ENCODE data around the gene AIFM2.
"Not testable (repeated sequence)": the region's sequence is repeated elsewhere in the genome, so short reads cannot be mapped to it uniquely, and the experiment has no call there.

The AIFM2 gene

DNA sequence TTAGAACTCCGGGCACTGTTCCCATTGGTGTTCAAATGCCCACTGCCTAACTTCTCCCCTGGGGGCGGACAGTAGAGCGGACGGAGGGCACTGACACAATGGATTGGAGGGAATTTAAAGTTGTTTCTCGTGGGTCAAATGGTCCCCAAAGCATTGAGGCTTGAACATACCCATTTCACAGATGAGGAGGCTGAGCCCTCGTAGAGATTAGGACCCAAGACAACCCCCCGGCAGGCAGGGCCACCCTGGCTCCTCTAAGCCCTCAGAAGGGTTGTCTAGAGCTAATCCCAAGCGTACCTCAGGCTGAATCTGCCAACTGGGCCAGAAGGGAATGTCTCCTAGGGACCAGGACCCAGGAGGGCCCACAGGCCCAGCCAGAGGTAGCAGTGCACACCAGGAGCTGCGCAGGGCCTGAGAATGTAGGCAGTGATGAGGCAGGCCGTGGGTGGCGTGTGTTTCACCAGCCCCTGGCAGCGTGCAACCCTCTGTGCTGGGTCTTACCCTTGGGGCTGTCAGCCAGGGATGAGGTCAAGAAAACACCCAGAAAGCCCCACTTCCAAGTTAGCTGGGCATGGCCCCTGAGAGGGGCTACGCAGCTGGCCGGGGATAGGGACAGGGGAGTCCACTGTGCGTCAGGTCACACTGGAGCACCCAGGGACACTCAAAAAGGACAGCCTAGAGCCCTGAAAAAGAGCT is 5.8 kb downstream of the AIFM2 start:
- peaks cover 2% of the 10 kb centered on the region for H3K36me3 ChIP-seq (ENCODE audit: control insufficient read depth, insufficient read depth, low read length)
- no peaks in the 10 kb centered on the region for H3K27me3 ChIP-seq (ENCODE audit: control insufficient read depth, insufficient read depth, low read length)
- H3K4me3 ChIP-seq (ENCODE audit: low read length), result no peak overlapping the region
- H3K27ac ChIP-seq (ENCODE audit: low read depth, low read length), result no peak overlapping the region
- H3K4me1 ChIP-seq (ENCODE audit: control insufficient read depth, insufficient read depth, low read length), result peaks cover 3% of the 10 kb centered on the region
- no peak overlapping the region for H3K9ac ChIP-seq (ENCODE audit: low read length)

DNA sequence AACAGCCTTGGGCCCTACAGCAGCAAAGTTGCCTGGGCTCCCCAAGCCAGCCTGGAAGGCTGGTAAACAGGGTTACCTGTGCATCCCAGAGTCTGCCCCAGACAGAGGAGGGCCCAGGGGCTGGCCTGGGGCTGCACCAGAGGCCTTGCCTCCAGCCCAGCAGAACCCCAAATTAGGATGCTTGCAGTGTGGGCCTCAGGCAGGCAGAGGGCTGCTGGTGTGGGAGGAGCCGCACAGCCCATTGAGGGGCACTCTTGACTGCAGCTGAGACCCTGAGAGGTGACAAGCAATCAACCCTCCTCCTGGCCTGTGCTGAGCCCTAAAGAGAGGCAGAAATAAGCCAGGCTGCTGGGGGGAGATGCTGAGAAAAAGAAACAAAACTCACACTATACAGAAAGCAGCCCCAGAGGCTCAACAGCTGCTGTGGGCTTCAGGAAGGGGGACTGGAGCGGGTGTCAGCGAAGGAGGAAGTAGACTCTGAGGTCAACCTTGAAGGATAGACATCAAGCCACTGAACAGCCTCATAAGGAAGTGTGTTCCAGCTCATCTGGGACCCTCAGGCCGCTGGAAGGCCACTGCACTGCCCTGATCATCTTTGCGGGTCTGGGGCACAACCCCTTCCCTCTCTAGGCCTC is 6.6 kb downstream of the AIFM2 start:
- Histone ChIP-seq H3K27me3 (ENCODE audit: control insufficient read depth, insufficient read depth, low read length) (no peaks in the 10 kb centered on the region), H3K4me1 (ENCODE audit: control insufficient read depth, insufficient read depth, low read length) (no peaks in the 10 kb centered on the region)

DNA sequence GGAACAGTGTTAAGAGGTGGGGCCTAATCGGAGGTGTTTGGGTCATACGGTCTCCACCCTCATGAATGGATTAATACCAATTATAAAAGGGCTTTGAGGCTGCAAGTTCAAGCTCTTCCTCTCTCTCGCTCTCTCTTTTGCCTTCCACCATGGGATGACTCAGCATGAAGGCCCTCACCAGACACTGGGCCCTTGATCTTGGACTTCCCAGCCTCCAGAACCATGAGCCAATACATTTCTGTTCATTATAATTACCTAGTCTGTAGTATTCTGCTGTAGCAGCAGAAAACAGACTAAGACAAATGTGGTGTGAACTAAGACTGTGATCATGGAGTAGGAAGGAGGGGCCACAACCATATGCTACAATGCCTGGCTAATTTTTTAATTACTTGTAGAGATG is 7.7 kb downstream of the AIFM2 start:
- H3K36me3 ChIP-seq (ENCODE audit: control insufficient read depth, insufficient read depth, low read length), result peaks cover 6% of the 10 kb centered on the region
- H3K9ac ChIP-seq (ENCODE audit: low read length), result no peak overlapping the region
- H3K27ac ChIP-seq (ENCODE audit: low read depth, low read length), result no peak overlapping the region
- no peaks in the 10 kb centered on the region for H3K4me1 ChIP-seq (ENCODE audit: control insufficient read depth, insufficient read depth, low read length)
- H3K4me3 ChIP-seq (ENCODE audit: low read length), result no peak overlapping the region
- H3K27me3 ChIP-seq (ENCODE audit: control insufficient read depth, insufficient read depth, low read length), result no peaks in the 10 kb centered on the region

More for the DNA sequence above, 6.6 kb downstream of the AIFM2 start:
- Histone ChIP-seq H3K27ac (ENCODE audit: low read depth, low read length) (no peak overlapping the region), H3K9ac (ENCODE audit: low read length) (no peak overlapping the region), H3K4me3 (ENCODE audit: low read length) (no peak overlapping the region), H3K36me3 (ENCODE audit: control insufficient read depth, insufficient read depth, low read length) (peaks cover 2% of the 10 kb centered on the region)

DNA sequence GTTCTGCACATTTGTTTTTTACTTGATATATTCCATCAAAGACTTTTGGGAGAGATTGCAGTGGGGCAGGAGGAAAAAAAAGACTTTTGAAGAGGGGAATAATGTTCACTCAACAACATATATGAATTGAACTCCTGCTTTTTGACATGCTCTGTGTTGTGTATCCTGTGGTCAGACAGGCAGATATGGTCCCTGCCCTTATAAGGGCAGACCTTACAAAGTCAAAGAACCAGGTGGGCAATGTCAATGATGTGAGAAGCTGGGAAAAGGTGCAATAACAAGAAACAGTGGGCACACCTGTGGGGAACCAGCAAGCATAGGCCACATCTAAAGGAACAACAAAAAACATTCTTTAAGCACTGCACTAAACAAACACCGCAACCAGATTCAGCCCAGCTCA is 8.2 kb downstream of the AIFM2 start:
- no peak overlapping the region for H3K27ac ChIP-seq (ENCODE audit: low read depth, low read length)
- H3K4me3 ChIP-seq (ENCODE audit: low read length), result no peak overlapping the region
- H3K9ac ChIP-seq (ENCODE audit: low read length), result no peak overlapping the region

DNA sequence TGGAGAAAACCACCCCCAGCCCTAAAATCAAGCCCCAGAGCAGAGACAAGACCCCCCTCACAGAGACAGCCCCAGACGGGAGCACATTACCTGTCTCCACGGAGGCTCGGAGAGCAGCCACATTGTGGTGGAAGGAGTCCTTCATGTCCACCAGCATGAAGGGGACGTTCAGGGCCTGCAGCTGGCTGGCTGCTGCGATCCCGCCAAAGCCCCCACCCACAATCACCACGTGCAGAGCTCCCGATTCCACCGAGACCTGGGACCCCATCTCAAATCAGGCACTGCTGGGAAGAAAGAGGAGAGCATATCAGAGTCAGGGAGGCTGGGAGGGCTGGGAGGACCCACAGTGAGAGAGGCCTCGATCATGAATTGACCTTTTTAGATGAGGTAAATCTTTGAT is 8.8 kb downstream of the AIFM2 start:
- no peak overlapping the region for H3K4me3 ChIP-seq (ENCODE audit: low read length)
- no peak overlapping the region for H3K9ac ChIP-seq (ENCODE audit: low read length)
- H3K27ac ChIP-seq (ENCODE audit: low read depth, low read length), result no peak overlapping the region
- H3K36me3 ChIP-seq (ENCODE audit: control insufficient read depth, insufficient read depth, low read length), result peaks cover 10% of the 10 kb centered on the region
- no peaks in the 10 kb centered on the region for H3K27me3 ChIP-seq (ENCODE audit: control insufficient read depth, insufficient read depth, low read length)
- no peaks in the 10 kb centered on the region for H3K4me1 ChIP-seq (ENCODE audit: control insufficient read depth, insufficient read depth, low read length)

More for the DNA sequence above, 8.2 kb downstream of the AIFM2 start:
- Histone ChIP-seq H3K36me3 (ENCODE audit: control insufficient read depth, insufficient read depth, low read length) (peaks cover 10% of the 10 kb centered on the region), H3K4me1 (ENCODE audit: control insufficient read depth, insufficient read depth, low read length) (no peaks in the 10 kb centered on the region), H3K27me3 (ENCODE audit: control insufficient read depth, insufficient read depth, low read length) (no peaks in the 10 kb centered on the region)

DNA sequence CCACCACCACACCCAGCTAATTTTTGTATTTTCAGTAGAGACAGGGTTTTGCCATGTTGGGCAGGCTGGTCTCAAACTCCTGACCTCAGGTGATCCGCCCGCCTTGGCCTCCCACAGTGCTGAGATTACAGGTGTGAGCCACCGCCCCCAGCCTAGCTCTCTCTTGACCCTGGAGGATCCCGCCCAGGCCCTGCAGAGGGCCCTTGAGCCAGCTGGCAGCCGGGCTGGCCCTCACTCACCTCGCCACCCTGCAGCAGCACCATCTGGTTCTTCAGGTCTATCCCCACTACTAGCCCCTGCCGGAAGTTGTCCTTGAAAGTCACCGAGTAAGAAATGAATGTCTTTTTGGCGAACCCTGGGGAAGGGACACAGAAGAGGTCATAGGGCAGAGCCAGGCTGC is 9.5 kb downstream of the AIFM2 start:
- H3K27me3 ChIP-seq (ENCODE audit: control insufficient read depth, insufficient read depth, low read length); H3K4me1 ChIP-seq (ENCODE audit: control insufficient read depth, insufficient read depth, low read length); H3K27ac ChIP-seq (ENCODE audit: low read depth, low read length); H3K4me3 ChIP-seq (ENCODE audit: low read length); H3K9ac ChIP-seq (ENCODE audit: low read length): not testable (repeated sequence)
- peaks cover 10% of the 10 kb centered on the region for H3K36me3 ChIP-seq (ENCODE audit: control insufficient read depth, insufficient read depth, low read length)

DNA sequence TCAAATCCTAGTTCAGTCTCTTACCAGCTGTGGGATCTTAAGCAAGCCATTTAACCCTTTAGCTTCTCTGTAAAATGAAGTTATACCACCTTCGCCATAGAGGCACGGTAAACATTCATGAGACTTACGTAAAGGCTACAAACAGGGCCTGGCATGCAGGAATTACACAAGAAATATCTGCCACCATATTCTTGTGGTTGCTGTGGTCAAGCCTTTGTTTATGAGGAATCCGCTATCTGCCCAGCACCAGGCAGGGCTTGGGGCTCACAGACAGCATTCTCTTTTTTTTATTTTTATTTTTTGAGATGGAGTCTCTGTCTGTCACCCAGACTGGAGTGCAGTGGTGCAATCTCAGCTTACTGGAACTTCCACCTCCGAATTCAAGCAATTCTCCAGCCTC is 9.9 kb downstream of the AIFM2 start:
- no peak overlapping the region for H3K4me3 ChIP-seq (ENCODE audit: low read length)
- H3K27me3 ChIP-seq (ENCODE audit: control insufficient read depth, insufficient read depth, low read length), result no peaks in the 10 kb centered on the region
- peaks cover 10% of the 10 kb centered on the region for H3K36me3 ChIP-seq (ENCODE audit: control insufficient read depth, insufficient read depth, low read length)
- H3K4me1 ChIP-seq (ENCODE audit: control insufficient read depth, insufficient read depth, low read length), result no peaks in the 10 kb centered on the region
- H3K9ac ChIP-seq (ENCODE audit: low read length), result no peak overlapping the region
- no peak overlapping the region for H3K27ac ChIP-seq (ENCODE audit: low read depth, low read length)

DNA sequence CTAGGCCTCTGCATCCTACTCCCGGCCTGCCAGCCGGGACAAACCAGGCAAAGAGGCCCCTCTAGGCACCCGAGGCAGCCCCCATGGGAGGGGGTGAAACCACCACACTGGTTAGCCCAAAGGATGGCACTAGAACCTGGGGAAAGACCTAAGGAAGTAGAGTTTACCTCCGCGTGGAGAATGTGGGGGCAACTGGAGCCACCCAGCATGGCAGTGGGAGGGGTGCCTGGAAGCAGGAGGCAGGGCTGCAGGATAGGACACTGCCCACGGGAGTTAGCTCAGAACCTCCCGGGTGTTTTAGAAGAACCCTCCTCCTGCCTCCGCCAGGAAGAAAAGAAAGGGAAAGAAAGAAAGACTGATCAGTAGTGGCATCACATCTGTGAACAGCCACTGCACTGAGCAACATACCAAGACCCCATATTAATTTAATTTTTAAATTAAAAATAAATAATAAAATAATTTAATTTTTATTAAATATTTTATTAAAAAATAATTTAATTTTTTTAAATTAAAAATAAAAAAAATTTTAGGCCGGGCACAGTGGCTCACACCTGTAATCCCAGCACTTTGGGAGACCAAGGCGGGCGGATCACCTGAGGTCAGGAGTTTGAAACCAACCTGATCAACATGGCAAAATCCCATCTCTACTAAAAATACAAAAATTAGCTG is 11.2 kb downstream of the AIFM2 start:
- Histone ChIP-seq H3K27ac (ENCODE audit: low read depth, low read length) (no peak overlapping the region), H3K36me3 (ENCODE audit: control insufficient read depth, insufficient read depth, low read length) (peaks cover 13% of the 10 kb centered on the region), H3K9ac (ENCODE audit: low read length) (no peak overlapping the region), H3K27me3 (ENCODE audit: control insufficient read depth, insufficient read depth, low read length) (no peaks in the 10 kb centered on the region), H3K4me1 (ENCODE audit: control insufficient read depth, insufficient read depth, low read length) (no peaks in the 10 kb centered on the region), H3K4me3 (ENCODE audit: low read length) (no peak overlapping the region)

DNA sequence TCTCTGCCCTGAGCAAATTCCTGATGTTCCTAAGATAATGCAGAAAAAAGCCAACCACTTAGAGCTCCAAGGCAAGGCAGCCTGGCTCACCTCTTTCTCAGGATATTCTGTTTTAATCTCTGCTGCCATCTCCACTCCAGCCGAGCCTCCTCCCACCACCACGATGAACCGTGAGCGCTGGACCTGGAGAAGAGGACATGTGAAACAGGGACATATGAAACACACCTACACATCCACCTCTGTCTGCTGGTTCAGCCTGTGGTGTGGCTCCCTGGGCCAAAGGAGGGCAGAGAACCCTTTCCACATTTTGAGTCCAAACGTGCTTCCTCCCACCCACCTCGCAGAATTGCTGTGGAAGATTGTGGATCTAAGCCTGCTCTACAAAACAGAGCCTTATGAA is 12.2 kb downstream of the AIFM2 start:
- Histone ChIP-seq H3K4me1 (ENCODE audit: control insufficient read depth, insufficient read depth, low read length) (no peaks in the 10 kb centered on the region), H3K9ac (ENCODE audit: low read length) (no peak overlapping the region), H3K36me3 (ENCODE audit: control insufficient read depth, insufficient read depth, low read length) (peaks cover 13% of the 10 kb centered on the region), H3K27me3 (ENCODE audit: control insufficient read depth, insufficient read depth, low read length) (no peaks in the 10 kb centered on the region), H3K4me3 (ENCODE audit: low read length) (no peak overlapping the region), H3K27ac (ENCODE audit: low read depth, low read length) (no peak overlapping the region)

DNA sequence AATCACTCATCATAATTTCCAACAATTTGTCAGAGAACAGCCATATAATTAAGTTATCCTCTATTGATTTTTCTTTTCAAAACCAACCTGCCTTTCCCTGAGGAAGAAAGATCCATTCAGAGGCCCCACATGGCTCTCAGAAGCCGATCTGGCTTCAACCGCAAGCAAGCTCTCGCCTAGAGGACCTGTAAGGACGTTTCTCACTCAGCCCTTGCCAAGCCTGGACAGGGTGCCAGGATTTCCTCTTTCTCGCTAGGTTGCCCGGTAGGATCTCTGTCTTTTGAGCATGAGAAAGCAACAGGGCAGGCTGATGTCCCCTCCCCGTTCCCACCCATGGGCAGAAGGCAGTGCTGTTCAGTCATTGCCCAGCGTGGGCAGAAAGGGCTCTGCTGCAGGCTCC is 13.0 kb downstream of the AIFM2 start:
- H3K36me3 ChIP-seq (ENCODE audit: control insufficient read depth, insufficient read depth, low read length), result peaks cover 19% of the 10 kb centered on the region
- H3K27me3 ChIP-seq (ENCODE audit: control insufficient read depth, insufficient read depth, low read length), result no peaks in the 10 kb centered on the region
- H3K4me1 ChIP-seq (ENCODE audit: control insufficient read depth, insufficient read depth, low read length), result no peaks in the 10 kb centered on the region
- no peak overlapping the region for H3K9ac ChIP-seq (ENCODE audit: low read length)
- no peak overlapping the region for H3K27ac ChIP-seq (ENCODE audit: low read depth, low read length)
- H3K4me3 ChIP-seq (ENCODE audit: low read length), result no peak overlapping the region

DNA sequence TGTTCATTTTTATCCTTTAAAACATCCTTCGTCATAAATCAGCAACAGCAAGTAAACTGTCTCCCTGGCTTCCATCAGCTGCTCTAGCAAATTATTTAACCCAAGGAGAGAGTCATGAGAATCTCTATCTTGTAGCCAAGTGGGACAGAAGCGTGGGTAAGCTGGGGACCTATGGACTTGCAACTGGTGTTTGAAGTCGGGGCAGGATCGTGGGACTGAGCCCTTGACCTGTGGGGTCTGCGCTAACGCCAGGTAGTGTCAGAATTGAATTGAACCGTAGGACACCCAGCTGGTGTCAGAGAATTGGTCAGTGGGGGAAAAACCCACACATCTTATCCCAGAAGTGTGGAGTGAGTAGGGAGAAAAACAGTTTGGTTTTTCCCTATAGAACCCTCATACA is 13.4 kb downstream of the AIFM2 start:
- H3K27ac ChIP-seq (ENCODE audit: low read depth, low read length), result no peak overlapping the region
- no peaks in the 10 kb centered on the region for H3K4me1 ChIP-seq (ENCODE audit: control insufficient read depth, insufficient read depth, low read length)
- peaks cover 21% of the 10 kb centered on the region for H3K36me3 ChIP-seq (ENCODE audit: control insufficient read depth, insufficient read depth, low read length)
- H3K9ac ChIP-seq (ENCODE audit: low read length), result no peak overlapping the region
- no peak overlapping the region for H3K4me3 ChIP-seq (ENCODE audit: low read length)
- no peaks in the 10 kb centered on the region for H3K27me3 ChIP-seq (ENCODE audit: control insufficient read depth, insufficient read depth, low read length)

DNA sequence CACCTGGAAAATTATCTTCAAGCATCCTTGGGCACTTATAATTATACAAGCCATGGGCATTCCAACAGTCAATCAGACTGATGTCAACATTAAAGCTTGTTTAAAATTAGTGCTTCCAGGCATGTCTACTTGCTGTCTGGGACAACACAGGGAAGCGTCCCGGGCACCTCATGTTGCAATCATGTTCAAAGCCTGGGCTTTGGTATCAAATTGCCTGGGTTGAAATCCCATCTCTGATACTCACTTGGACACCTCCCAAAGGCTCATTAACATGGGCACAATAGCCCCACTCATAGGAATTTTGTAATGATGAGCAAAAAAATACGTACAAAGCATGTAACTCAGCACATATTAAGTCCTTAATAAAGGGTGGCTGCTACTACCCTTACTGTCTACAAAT is 14.4 kb downstream of the AIFM2 start:
- H3K27me3 ChIP-seq (ENCODE audit: control insufficient read depth, insufficient read depth, low read length), result no peaks in the 10 kb centered on the region
- H3K27ac ChIP-seq (ENCODE audit: low read depth, low read length), result no peak overlapping the region
- H3K9ac ChIP-seq (ENCODE audit: low read length), result no peak overlapping the region
- no peaks in the 10 kb centered on the region for H3K4me1 ChIP-seq (ENCODE audit: control insufficient read depth, insufficient read depth, low read length)
- H3K36me3 ChIP-seq (ENCODE audit: control insufficient read depth, insufficient read depth, low read length), result peaks cover 22% of the 10 kb centered on the region
- H3K4me3 ChIP-seq (ENCODE audit: low read length), result no peak overlapping the region

DNA sequence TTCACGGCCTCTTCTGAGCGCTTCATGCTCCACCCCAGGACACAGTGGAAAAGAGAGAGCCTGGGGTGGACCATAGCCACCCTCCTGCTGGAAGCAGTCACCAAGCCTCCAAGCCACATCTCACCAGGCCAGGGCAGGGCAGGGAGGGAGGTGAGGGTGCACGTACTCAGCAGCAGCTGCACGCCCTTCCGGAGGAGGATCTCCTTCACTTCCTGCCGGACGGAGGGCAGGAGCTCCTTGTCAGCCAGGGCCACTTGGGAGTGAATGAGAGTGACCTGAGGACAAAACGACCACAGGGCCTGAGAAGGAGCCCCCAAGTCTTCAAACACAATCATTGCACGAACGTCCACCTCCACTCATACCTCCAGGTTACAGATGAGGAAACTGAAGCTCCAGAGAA is 15.0 kb downstream of the AIFM2 start:
- H3K27ac ChIP-seq (ENCODE audit: low read depth, low read length), result no peak overlapping the region
- no peaks in the 10 kb centered on the region for H3K27me3 ChIP-seq (ENCODE audit: control insufficient read depth, insufficient read depth, low read length)
- H3K9ac ChIP-seq (ENCODE audit: low read length), result no peak overlapping the region
- H3K4me3 ChIP-seq (ENCODE audit: low read length), result no peak overlapping the region
- no peaks in the 10 kb centered on the region for H3K4me1 ChIP-seq (ENCODE audit: control insufficient read depth, insufficient read depth, low read length)
- peaks cover 26% of the 10 kb centered on the region for H3K36me3 ChIP-seq (ENCODE audit: control insufficient read depth, insufficient read depth, low read length)
